ENCODE results near the gene ZNF385B.

DNA sequence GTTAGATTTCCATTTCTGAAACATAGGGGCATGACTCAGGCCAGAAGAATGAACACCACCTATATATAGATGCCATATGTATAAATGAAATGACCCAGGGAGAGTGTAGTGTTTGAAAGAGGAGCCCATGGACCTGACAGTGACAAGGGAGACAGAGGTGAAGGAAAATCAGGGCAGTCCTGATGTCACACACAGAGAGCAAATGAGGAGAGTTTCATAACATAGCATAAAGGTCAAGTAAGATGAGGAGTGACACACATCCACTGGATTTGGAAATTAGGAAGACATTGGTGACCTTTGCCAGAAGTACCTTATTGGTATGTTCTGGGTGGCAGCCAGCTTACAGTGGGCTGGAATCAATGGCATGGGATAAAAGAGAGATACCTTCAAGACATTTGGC is 276.7 kb downstream of the ZNF385B start:
- TF ChIP-seq, protein P1, sequence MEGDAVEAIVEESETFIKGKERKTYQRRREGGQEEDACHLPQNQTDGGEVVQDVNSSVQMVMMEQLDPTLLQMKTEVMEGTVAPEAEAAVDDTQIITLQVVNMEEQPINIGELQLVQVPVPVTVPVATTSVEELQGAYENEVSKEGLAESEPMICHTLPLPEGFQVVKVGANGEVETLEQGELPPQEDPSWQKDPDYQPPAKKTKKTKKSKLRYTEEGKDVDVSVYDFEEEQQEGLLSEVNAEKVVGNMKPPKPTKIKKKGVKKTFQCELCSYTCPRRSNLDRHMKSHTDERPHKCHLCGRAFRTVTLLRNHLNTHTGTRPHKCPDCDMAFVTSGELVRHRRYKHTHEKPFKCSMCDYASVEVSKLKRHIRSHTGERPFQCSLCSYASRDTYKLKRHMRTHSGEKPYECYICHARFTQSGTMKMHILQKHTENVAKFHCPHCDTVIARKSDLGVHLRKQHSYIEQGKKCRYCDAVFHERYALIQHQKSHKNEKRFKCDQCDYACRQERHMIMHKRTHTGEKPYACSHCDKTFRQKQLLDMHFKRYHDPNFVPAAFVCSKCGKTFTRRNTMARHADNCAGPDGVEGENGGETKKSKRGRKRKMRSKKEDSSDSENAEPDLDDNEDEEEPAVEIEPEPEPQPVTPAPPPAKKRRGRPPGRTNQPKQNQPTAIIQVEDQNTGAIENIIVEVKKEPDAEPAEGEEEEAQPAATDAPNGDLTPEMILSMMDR (IDR thresholded peaks at IDR 0.05; ENCODE audit: insufficient read depth, low read length): no peak
- TF ChIP-seq POLR2AphosphoS5 (IDR thresholded peaks at IDR 0.05; ENCODE audit: low read depth) (no peak), GABPA (IDR thresholded peaks at IDR 0.05; ENCODE audit: low read depth) (no peak), SPI1 (IDR thresholded peaks at IDR 0.05; ENCODE audit: borderline replicate concordance, low read depth) (no peak)
- TF ChIP-seq, protein P2, sequence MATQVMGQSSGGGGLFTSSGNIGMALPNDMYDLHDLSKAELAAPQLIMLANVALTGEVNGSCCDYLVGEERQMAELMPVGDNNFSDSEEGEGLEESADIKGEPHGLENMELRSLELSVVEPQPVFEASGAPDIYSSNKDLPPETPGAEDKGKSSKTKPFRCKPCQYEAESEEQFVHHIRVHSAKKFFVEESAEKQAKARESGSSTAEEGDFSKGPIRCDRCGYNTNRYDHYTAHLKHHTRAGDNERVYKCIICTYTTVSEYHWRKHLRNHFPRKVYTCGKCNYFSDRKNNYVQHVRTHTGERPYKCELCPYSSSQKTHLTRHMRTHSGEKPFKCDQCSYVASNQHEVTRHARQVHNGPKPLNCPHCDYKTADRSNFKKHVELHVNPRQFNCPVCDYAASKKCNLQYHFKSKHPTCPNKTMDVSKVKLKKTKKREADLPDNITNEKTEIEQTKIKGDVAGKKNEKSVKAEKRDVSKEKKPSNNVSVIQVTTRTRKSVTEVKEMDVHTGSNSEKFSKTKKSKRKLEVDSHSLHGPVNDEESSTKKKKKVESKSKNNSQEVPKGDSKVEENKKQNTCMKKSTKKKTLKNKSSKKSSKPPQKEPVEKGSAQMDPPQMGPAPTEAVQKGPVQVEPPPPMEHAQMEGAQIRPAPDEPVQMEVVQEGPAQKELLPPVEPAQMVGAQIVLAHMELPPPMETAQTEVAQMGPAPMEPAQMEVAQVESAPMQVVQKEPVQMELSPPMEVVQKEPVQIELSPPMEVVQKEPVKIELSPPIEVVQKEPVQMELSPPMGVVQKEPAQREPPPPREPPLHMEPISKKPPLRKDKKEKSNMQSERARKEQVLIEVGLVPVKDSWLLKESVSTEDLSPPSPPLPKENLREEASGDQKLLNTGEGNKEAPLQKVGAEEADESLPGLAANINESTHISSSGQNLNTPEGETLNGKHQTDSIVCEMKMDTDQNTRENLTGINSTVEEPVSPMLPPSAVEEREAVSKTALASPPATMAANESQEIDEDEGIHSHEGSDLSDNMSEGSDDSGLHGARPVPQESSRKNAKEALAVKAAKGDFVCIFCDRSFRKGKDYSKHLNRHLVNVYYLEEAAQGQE (IDR thresholded peaks at IDR 0.05; ENCODE audit: insufficient replicate concordance, low read depth): no peak
